Measurements from ENCODE around the gene D2HGDH.

- TF ChIP-seq ZSCAN29 (IDR thresholded peaks at IDR 0.05) (no peak), MEIS2 (IDR thresholded peaks at IDR 0.05; ENCODE audit: partially characterized antibody) (no peak), CTCF (IDR thresholded peaks at IDR 0.05 in 2 of 3, conservative IDR thresholded peaks at IDR 0.05 in 1 of 3; ENCODE audit: insufficient read depth in 2 of 3, low read depth in 1 of 3, low read length in 3 of 3) (no peak), ZFP91 (CRISPR knock-in tag; IDR thresholded peaks at IDR 0.05) (no peak), CHD2 (IDR thresholded peaks at IDR 0.05; ENCODE audit: low read depth, low read length) (no peak), E2F4 (CRISPR knock-in tag; IDR thresholded peaks at IDR 0.05; ENCODE audit: low read depth) (no peak), CREB5 (CRISPR knock-in tag; IDR thresholded peaks at IDR 0.05) (no peak), TAF1 (IDR thresholded peaks at IDR 0.05; ENCODE audit: control insufficient read depth, extremely low read depth, insufficient read depth, low read length, severe bottlenecking) (no peak), BRD9 (IDR thresholded peaks at IDR 0.05; ENCODE audit: low read depth, partially characterized antibody) (no peak), FOXK2 (conservative IDR thresholded peaks at IDR 0.05 in 1 of 2, IDR thresholded peaks at IDR 0.05 in 1 of 2; ENCODE audit: low read depth in 2 of 2) (no peak), ZHX1 (conservative IDR thresholded peaks at IDR 0.05; ENCODE audit: low read length) (no peak), CEBPB (tag; IDR thresholded peaks at IDR 0.05) (no peak)
These were observed 4.7 kb downstream of the D2HGDH start for GRCh38 chr2:241739177-241739576.
